GM12891 (cell line): Measurements from ENCODE around the gene EFEMP1.

Source experiments
- DNase-seq: peaks from one replicate; pipeline ENCODE4 v3.0.0; 2011; ENCODE audit warnings: low spot score; ENCODE audit not compliant: insufficient read length
- FAIRE-seq: peaks from 2 replicates; lab custom pipeline; 2011; peaks lifted over from hg19 to GRCh38; lab: Jason Lieb, UNC
- PAX5 ChIP-seq: IDR thresholded peaks from 2 replicates; pipeline ENCODE4 v1.6.1; 2011; ENCODE audit warnings: low read length, moderate library complexity, mild to moderate bottlenecking; ENCODE audit not compliant: insufficient read depth, severe bottlenecking
- POLR2A ChIP-seq: IDR thresholded peaks from 2 replicates; pipeline ENCODE4 v1.6.1; 2011; ENCODE audit warnings: low read depth, low read length, control low read depth
- POLR2AphosphoS5 ChIP-seq: IDR thresholded peaks from 2 replicates; pipeline ENCODE4 v1.6.1; 2011; ENCODE audit warnings: low read depth, low read length, control low read depth
- POU2F2 ChIP-seq: IDR thresholded peaks from 2 replicates; pipeline ENCODE4 v1.6.1; 2011; ENCODE audit warnings: low read depth, mild to moderate bottlenecking, control low read depth, low read length, moderate library complexity
- SPI1 ChIP-seq: IDR thresholded peaks from 2 replicates; pipeline ENCODE4 v1.6.1; 2011; ENCODE audit warnings: low read depth, low read length, control low read depth
- TAF1 ChIP-seq: IDR thresholded peaks from 2 replicates; pipeline ENCODE4 v1.6.1; 2011; ENCODE audit warnings: low read depth, low read length, control low read depth

Gene EFEMP1

GRCh38 chr2:55943466-55943865, 19.9 kb upstream of the EFEMP1 start:
- DNase-seq (no peak), FAIRE-seq (no peak)
- TF ChIP-seq POU2F2: no peak
- no peak for TF ChIP-seq POLR2AphosphoS5
- no peak for TF ChIP-seq PAX5
- TF ChIP-seq TAF1: no peak
- TF ChIP-seq POLR2A: no peak
- no peak for TF ChIP-seq SPI1

- FAIRE-seq (no peak), DNase-seq (no peak)
- TF ChIP-seq SPI1 (no peak), TAF1 (no peak), PAX5 (no peak), POLR2A (no peak), POU2F2 (no peak), POLR2AphosphoS5 (no peak)
Measured at GRCh38 chr2:55936351-55936750, 12.8 kb upstream of the EFEMP1 start.

- DNase-seq (no peak), FAIRE-seq (no peak)
- TF ChIP-seq PAX5 (no peak), TAF1 (no peak), POLR2AphosphoS5 (no peak), POU2F2 (no peak), SPI1 (no peak), POLR2A (no peak)
Measured at GRCh38 chr2:55934337-55934736, 10.8 kb upstream of the EFEMP1 start.

GRCh38 chr2:55932843-55933242, 9.3 kb upstream of the EFEMP1 start:
- no peak for DNase-seq
- no peak for FAIRE-seq

GRCh38 chr2:55931281-55931680, 7.7 kb upstream of the EFEMP1 start:
- FAIRE-seq (no peak), DNase-seq (no peak)
- TF ChIP-seq POLR2A (no peak), PAX5 (no peak), POLR2AphosphoS5 (no peak), TAF1 (no peak), SPI1 (no peak), POU2F2 (no peak)

More at GRCh38 chr2:55932843-55933242, 9.3 kb upstream of the EFEMP1 start:
- TF ChIP-seq PAX5 (no peak), SPI1 (no peak), POLR2A (no peak), POU2F2 (no peak), POLR2AphosphoS5 (no peak), TAF1 (no peak)

- FAIRE-seq: no peak
- TF ChIP-seq TAF1 (no peak), PAX5 (no peak), POLR2AphosphoS5 (no peak), POLR2A (no peak), SPI1 (no peak), POU2F2 (no peak)
- no peak for DNase-seq
Measured at GRCh38 chr2:55929476-55929875, 5.9 kb upstream of the EFEMP1 start.

- DNase-seq (no peak), FAIRE-seq (no peak)
- TF ChIP-seq POU2F2: no peak
- no peak for TF ChIP-seq POLR2AphosphoS5
- TF ChIP-seq TAF1: no peak
- TF ChIP-seq POLR2A: no peak
- no peak for TF ChIP-seq PAX5
- no peak for TF ChIP-seq SPI1
Measured at GRCh38 chr2:55926974-55927373, 3.4 kb upstream of the EFEMP1 start.

- no peak for DNase-seq
- TF ChIP-seq TAF1: no peak
- no peak for FAIRE-seq
Measured at GRCh38 chr2:55926246-55926645, 2.7 kb upstream of the EFEMP1 start.

- FAIRE-seq: no peak
- no peak for DNase-seq
- no peak for TF ChIP-seq POU2F2
- no peak for TF ChIP-seq PAX5
- no peak for TF ChIP-seq POLR2A
Measured at GRCh38 chr2:55923982-55924321, 370 bp upstream of the EFEMP1 start.

- no peak for TF ChIP-seq SPI1
- TF ChIP-seq TAF1: no peak
- no peak for TF ChIP-seq PAX5
- TF ChIP-seq POLR2AphosphoS5: no peak
- no peak for TF ChIP-seq POU2F2
- no peak for TF ChIP-seq POLR2A
- DNase-seq (no peak), FAIRE-seq (no peak)
Measured at GRCh38 chr2:55922291-55922907, 1.2 kb downstream of the EFEMP1 start.
